ENCODE data around the gene MAOA. TPM values are rescaled to one million over a fixed set of nuclear protein-coding genes. Genes with fewer than 3 reads are reported as not detected.

Gene MAOA
- polyA plus RNA-seq, 1 donor from 2014 or later = 1.3 TPM

- no peak overlapping the region for H3K27ac ChIP-seq (ENCODE audit: low read length)
- H3K4me3 ChIP-seq (ENCODE audit: low read length) = no peak overlapping the region
- no peaks in the 10 kb centered on the region for H3F3A ChIP-seq (ENCODE audit: insufficient read depth, low read length, poor library complexity, severe bottlenecking)
- no peak overlapping the region for H3K4me2 ChIP-seq (ENCODE audit: low read length)
- H2AFZ ChIP-seq (ENCODE audit: low read depth, low read length) = no peak overlapping the region
- H3K79me2 ChIP-seq (replicated peaks; ENCODE audit: insufficient read depth, low read length) = no peaks in the 10 kb centered on the region
- no peak for TF ChIP-seq MXI1 (conservative IDR thresholded peaks at IDR 0.05; ENCODE audit: poor library complexity, severe bottlenecking)
- TF ChIP-seq RAD21 (conservative IDR thresholded peaks at IDR 0.05) = no peak
- no peak for TF ChIP-seq TAF1 (IDR thresholded peaks at IDR 0.05; ENCODE audit: low read depth)
- no peak for TF ChIP-seq EZH2 (IDR thresholded peaks at IDR 0.05; ENCODE audit: borderline replicate concordance, insufficient read depth, low read length, poor library complexity, severe bottlenecking)
- TF ChIP-seq REST (IDR thresholded peaks at IDR 0.05; ENCODE audit: borderline replicate concordance) = no peak
- no peak for TF ChIP-seq SMC3 (conservative IDR thresholded peaks at IDR 0.05; ENCODE audit: poor library complexity)
- no peak for TF ChIP-seq CTCF (IDR thresholded peaks at IDR 0.05; ENCODE audit: poor library complexity, severe bottlenecking)
- TF ChIP-seq EP300 (conservative IDR thresholded peaks at IDR 0.05; ENCODE audit: poor library complexity, severe bottlenecking) = no peak
- no peak for TF ChIP-seq POLR2AphosphoS5 (IDR thresholded peaks at IDR 0.05)
- no peaks in the 10 kb centered on the region for H4K20me1 ChIP-seq (ENCODE audit: insufficient read depth)
- no peaks in the 10 kb centered on the region for H3K36me3 ChIP-seq (ENCODE audit: insufficient read depth, low read length)
- H3K9me3 ChIP-seq (ENCODE audit: low read length) = no peaks in the 10 kb centered on the region
- no peaks in the 10 kb centered on the region for H3K27me3 ChIP-seq (ENCODE audit: insufficient read depth, low read depth, low read length)
- H3K9ac ChIP-seq (ENCODE audit: low read length) = no peak overlapping the region
- no peaks in the 10 kb centered on the region for H3K9me2 ChIP-seq (ENCODE audit: insufficient read depth, low read length)
These were observed 7.1 kb downstream of the MAOA start for GRCh38 chrX:43663173-43663572.

- no peaks in the 10 kb centered on the region for H3K36me3 ChIP-seq (ENCODE audit: insufficient read depth, low read length)
- no peaks in the 10 kb centered on the region for H3K9me2 ChIP-seq (ENCODE audit: insufficient read depth, low read length)
- no peaks in the 10 kb centered on the region for H3K9me3 ChIP-seq (ENCODE audit: low read length)
- no peak overlapping the region for H3K27ac ChIP-seq (ENCODE audit: low read length)
- H3F3A ChIP-seq (ENCODE audit: insufficient read depth, low read length, poor library complexity, severe bottlenecking) = no peaks in the 10 kb centered on the region
- no peaks in the 10 kb centered on the region for H3K27me3 ChIP-seq (ENCODE audit: insufficient read depth, low read depth, low read length)
- H3K9ac ChIP-seq (ENCODE audit: low read length) = no peak overlapping the region
- H3K4me3 ChIP-seq (ENCODE audit: low read length) = no peak overlapping the region
- H3K79me2 ChIP-seq (replicated peaks; ENCODE audit: insufficient read depth, low read length) = no peaks in the 10 kb centered on the region
- H4K20me1 ChIP-seq (ENCODE audit: insufficient read depth) = no peaks in the 10 kb centered on the region
- no peak for TF ChIP-seq EP300 (conservative IDR thresholded peaks at IDR 0.05; ENCODE audit: poor library complexity, severe bottlenecking)
- TF ChIP-seq REST (IDR thresholded peaks at IDR 0.05; ENCODE audit: borderline replicate concordance) = no peak
- TF ChIP-seq RAD21 (conservative IDR thresholded peaks at IDR 0.05) = no peak
- no peak for TF ChIP-seq POLR2AphosphoS5 (IDR thresholded peaks at IDR 0.05)
- TF ChIP-seq EZH2 (IDR thresholded peaks at IDR 0.05; ENCODE audit: borderline replicate concordance, insufficient read depth, low read length, poor library complexity, severe bottlenecking) = no peak
- TF ChIP-seq MXI1 (conservative IDR thresholded peaks at IDR 0.05; ENCODE audit: poor library complexity, severe bottlenecking) = no peak
- no peak for TF ChIP-seq SMC3 (conservative IDR thresholded peaks at IDR 0.05; ENCODE audit: poor library complexity)
- TF ChIP-seq TAF1 (IDR thresholded peaks at IDR 0.05; ENCODE audit: low read depth) = no peak
- no peak for TF ChIP-seq CTCF (IDR thresholded peaks at IDR 0.05; ENCODE audit: poor library complexity, severe bottlenecking)
- H3K4me2 ChIP-seq (ENCODE audit: low read length) = no peak overlapping the region
- H2AFZ ChIP-seq (ENCODE audit: low read depth, low read length) = no peak overlapping the region
These were observed 8.2 kb downstream of the MAOA start for GRCh38 chrX:43664258-43664657.
